Measurements from ENCODE around the gene TIMM17B.
A peak's percentile ranks its signal among the peaks of the same experiment; 100 is the strongest.
"Not testable (repeated sequence)": the region's sequence is repeated elsewhere in the genome, so short reads cannot be mapped to it uniquely, and the experiment has no call there.

TIMM17B gene

DNA sequence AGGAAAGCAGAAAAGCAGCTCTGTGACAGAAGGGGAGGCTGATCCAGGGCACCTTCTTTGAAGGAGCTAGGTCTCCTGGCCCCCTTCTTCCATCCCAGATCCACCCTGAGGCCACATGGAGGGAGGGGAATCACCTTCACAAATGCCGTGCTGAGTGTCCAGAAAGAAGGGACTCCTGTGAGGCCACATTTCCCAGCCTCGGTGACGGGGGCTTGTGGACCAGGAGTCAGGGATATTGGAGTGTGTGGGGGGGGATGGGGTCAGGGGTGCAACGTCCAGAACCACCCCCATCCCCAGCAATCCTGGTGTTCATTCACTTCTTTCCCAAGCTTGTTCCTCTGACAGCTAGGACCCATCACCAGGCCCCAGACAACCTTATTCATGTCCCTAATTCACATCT is 4.7 kb downstream of the TIMM17B start:
- TF ChIP-seq CTCF (conservative IDR thresholded peaks at IDR 0.05; ENCODE audit: low read length) = no peak
- H3K4me3 ChIP-seq (ENCODE audit: low read length) = no peak overlapping the region
- DNase-seq (ENCODE audit: low read depth) = no peak

DNA sequence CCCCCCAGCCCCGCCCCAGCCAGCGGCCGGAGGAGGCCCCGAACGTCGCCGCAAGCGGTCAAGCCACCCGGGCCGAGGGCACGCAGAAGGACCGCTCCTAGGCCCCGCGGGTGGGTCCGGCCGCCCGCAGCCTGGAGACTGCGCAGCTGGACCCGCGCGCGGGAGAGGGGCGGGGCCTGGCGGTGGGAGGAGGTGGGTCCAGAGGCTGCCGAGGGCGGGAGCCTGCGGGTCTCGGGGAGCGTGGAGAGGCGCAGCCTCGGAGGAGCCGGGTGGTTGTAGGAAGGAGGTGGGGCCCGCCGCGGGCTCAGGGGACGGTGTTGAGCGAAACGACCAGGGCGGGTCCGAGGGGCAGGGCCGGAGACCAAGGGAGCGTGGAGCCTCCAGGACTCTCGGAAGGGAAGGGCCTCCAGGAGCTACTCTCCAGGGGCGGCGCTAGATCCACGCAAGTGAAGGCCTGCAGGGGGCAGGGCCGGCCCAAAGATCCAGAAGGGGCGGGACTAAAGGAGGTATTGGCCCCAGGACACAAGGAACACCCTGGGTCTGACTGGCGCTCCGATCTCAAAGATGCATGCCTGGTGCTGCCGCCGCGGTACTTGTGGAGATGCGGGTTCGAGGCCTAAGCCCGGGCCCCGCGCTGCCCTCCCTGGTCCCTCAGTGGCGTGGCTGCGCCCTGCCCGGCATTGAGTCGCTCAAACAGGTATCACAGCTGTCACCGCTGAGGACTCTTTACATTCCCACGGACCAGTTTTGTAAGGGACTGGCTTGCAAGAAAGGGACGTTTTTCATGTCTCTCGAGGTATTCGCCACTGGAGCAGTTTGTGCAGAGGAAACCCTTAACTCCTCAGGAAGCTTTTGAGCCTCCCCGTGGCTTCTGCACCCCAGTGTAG is 5.9 kb downstream of the TIMM17B start:
- DNase-seq (ENCODE audit: low read depth) = peak; percentile 81
- TF ChIP-seq CTCF (conservative IDR thresholded peaks at IDR 0.05; ENCODE audit: low read length) = peak; percentile 46
- H3K4me3 ChIP-seq (ENCODE audit: low read length) = peak overlapping the region; percentile 58

DNA sequence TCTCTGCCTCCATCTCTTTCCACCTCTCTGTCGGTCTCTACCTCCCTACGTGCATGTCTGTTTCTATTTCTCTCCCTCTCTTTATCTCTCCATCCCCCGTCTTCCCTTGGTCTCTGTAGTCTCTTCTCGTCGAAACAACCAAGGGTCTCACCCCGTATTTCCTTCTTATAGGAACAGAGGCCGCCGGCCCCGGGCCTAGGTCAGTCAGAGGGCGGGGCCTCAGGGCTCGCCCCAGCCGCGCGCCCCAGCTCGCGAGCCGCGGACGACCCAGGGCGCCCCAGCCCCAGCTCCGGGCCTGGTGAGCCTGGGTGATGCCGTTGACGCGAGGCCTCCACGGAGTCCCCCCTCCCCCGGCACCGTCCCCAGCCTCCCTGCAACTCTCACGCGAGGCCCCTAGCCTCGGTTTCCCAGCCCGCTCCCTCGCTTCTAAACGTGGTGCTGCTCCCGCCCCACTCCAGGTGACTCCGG is 6.6 kb downstream of the TIMM17B start:
- no peak for DNase-seq (ENCODE audit: low read depth)
- peak overlapping the region; percentile 58 for H3K4me3 ChIP-seq (ENCODE audit: low read length)
- no peak for TF ChIP-seq CTCF (conservative IDR thresholded peaks at IDR 0.05; ENCODE audit: low read length)

- no peak for DNase-seq (ENCODE audit: low read depth)
- no peak for TF ChIP-seq CTCF (conservative IDR thresholded peaks at IDR 0.05; ENCODE audit: low read length)
- peak overlapping the region; percentile 58 for H3K4me3 ChIP-seq (ENCODE audit: low read length)
Measured at GRCh38 chrX:48890296-48890925, 7.2 kb downstream of the TIMM17B start.

- H3K4me3 ChIP-seq (ENCODE audit: low read length); DNase-seq (ENCODE audit: low read depth): not testable (repeated sequence)
Measured at GRCh38 chrX:48886586-48886985, 11.0 kb downstream of the TIMM17B start.

GRCh38 chrX:48883729-48884128 is 13.8 kb downstream of the TIMM17B start:
- no peak for TF ChIP-seq CTCF (conservative IDR thresholded peaks at IDR 0.05; ENCODE audit: low read length)
- no peak for DNase-seq (ENCODE audit: low read depth)
- no peak overlapping the region for H3K4me3 ChIP-seq (ENCODE audit: low read length)

- DNase-seq (ENCODE audit: low read depth); H3K4me3 ChIP-seq (ENCODE audit: low read length): not testable (repeated sequence)
Measured at GRCh38 chrX:48876944-48877343, 20.6 kb downstream of the TIMM17B start.

DNA sequence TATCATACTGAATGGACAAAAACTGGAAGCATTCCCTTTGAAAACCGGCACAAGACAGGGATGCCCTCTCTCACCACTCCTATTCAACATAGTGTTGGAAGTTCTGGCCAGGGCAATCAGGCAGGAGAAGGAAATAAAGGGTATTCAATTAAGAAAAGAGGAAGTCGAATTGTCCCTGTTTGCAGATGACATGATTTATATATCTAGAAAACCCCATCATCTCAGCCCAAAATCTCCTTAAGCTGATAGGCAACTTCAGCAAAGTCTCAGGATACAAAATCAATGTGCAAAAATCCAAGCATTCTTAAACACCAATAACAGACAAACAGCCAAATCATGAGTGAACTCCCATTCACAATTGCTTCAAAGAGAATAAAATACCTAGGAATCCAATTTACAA is 25.6 kb downstream of the TIMM17B start:
- H3K4me3 ChIP-seq (ENCODE audit: low read length); DNase-seq (ENCODE audit: low read depth): not testable (repeated sequence)

Data from AG10803 (cell line).